SK-N-SH treated with all-trans-retinoic acid at 6 μM for 48 hours (cell line): Measurements from ENCODE around the gene INPP4B.

ENCODE experiments used
- ATAC-seq: fragments of 200-7000 bp; cut with Tn5 transposase; 3 replicates; pipeline ENCODE4 v1.9.1; 2020; ENCODE audit warnings: mild to moderate bottlenecking, moderate library complexity
- ARNTL ChIP-seq: fragments of 450-650 bp; formaldehyde crosslinking; IDR thresholded peaks from 2 replicates; pipeline ENCODE4 v1.5.0; 2020; ENCODE audit warnings: low read depth, mild to moderate bottlenecking, moderate library complexity, borderline replicate concordance
- BACH2 ChIP-seq: fragments of 250-450 bp; sonication (Bioruptor Pico); IDR thresholded peaks from 2 replicates; pipeline ENCODE4 v1.9.0; 2021; ENCODE audit warnings: mild to moderate bottlenecking, borderline replicate concordance
- CSDC2 ChIP-seq: fragments of 250-450 bp; sonication (Bioruptor Pico); IDR thresholded peaks from 2 replicates; pipeline ENCODE4 v1.5.0; 2020; ENCODE audit warnings: mild to moderate bottlenecking, moderate library complexity
- ESRRG ChIP-seq: fragments of 250-450 bp; sonication (Bioruptor Pico); IDR thresholded peaks from 2 replicates; pipeline ENCODE4 v1.6.1; 2021; ENCODE audit warnings: mild to moderate bottlenecking
- GLIS3 ChIP-seq: fragments of 250-450 bp; sonication (Bioruptor Pico); IDR thresholded peaks from 2 replicates; pipeline ENCODE4 v1.5.0; 2020; ENCODE audit warnings: mild to moderate bottlenecking, moderate library complexity
- ISL1 ChIP-seq: fragments of 250-450 bp; sonication (Bioruptor Pico); IDR thresholded peaks from 2 replicates; pipeline ENCODE4 v2.1.2; 2022; ENCODE audit warnings: mild to moderate bottlenecking, moderate library complexity
- OSR1 ChIP-seq: fragments of 250-450 bp; sonication (Bioruptor Pico); IDR thresholded peaks from 2 replicates; pipeline ENCODE4 v1.8.0; 2022; ENCODE audit warnings: moderate library complexity, mild to moderate bottlenecking, inconsistent platforms
- PPARA ChIP-seq: fragments of 250-450 bp; sonication (Bioruptor Pico); IDR thresholded peaks from 2 replicates; pipeline ENCODE4 v1.5.0; 2020; ENCODE audit warnings: mild to moderate bottlenecking, borderline replicate concordance
- RARB ChIP-seq: fragments of 250-450 bp; sonication (Bioruptor Pico); IDR thresholded peaks from 2 replicates; pipeline ENCODE4 v1.8.0; 2021; ENCODE audit warnings: mild to moderate bottlenecking, moderate library complexity
- SNAI2 ChIP-seq: fragments of 250-450 bp; sonication (Bioruptor Pico); IDR thresholded peaks from 2 replicates; pipeline ENCODE4 v1.5.0; 2020; ENCODE audit warnings: mild to moderate bottlenecking, moderate library complexity
- TCF4 ChIP-seq: fragments of 250-450 bp; sonication (Bioruptor Pico); IDR thresholded peaks from 2 replicates; pipeline ENCODE4 v1.8.0; 2021; ENCODE audit warnings: mild to moderate bottlenecking, moderate library complexity, borderline replicate concordance
- TOX ChIP-seq: fragments of 250-450 bp; sonication (Bioruptor Pico); IDR thresholded peaks from 2 replicates; pipeline ENCODE4 v1.8.0; 2021; ENCODE audit warnings: mild to moderate bottlenecking, moderate library complexity, borderline replicate concordance
- ZC3H10 ChIP-seq: fragments of 250-450 bp; sonication (Bioruptor Pico); IDR thresholded peaks from 2 replicates; pipeline ENCODE4 v1.5.1; 2021; ENCODE audit warnings: mild to moderate bottlenecking, moderate library complexity
- ZFP3 ChIP-seq: fragments of 250-450 bp; sonication (Bioruptor Pico); IDR thresholded peaks from 2 replicates; pipeline ENCODE4 v1.5.0; 2020; ENCODE audit warnings: mild to moderate bottlenecking, moderate library complexity
- ZFP30 ChIP-seq: fragments of 450-650 bp; formaldehyde crosslinking; IDR thresholded peaks from 2 replicates; pipeline ENCODE4 v1.5.0; 2022; ENCODE audit warnings: mild to moderate bottlenecking, moderate library complexity
- ZNF565 ChIP-seq: fragments of 450-650 bp; formaldehyde crosslinking; conservative IDR thresholded peaks from 2 replicates; pipeline ENCODE4 v1.5.0; 2020; ENCODE audit warnings: low read depth, mild to moderate bottlenecking, moderate library complexity
- ZNF70 ChIP-seq: fragments of 450-650 bp; formaldehyde crosslinking; IDR thresholded peaks from 2 replicates; pipeline ENCODE4 v1.5.0; 2020; ENCODE audit warnings: mild to moderate bottlenecking, moderate library complexity
- ZNF8 ChIP-seq: fragments of 450-650 bp; formaldehyde crosslinking; IDR thresholded peaks from 2 replicates; pipeline ENCODE4 v1.5.0; 2020; ENCODE audit warnings: mild to moderate bottlenecking, moderate library complexity
- TF ChIP-seq, protein P1 (sequence below): fragments of 250-450 bp; sonication (Bioruptor Pico); IDR thresholded peaks from 2 replicates; pipeline ENCODE4 v1.8.0; 2020; ENCODE audit warnings: mild to moderate bottlenecking, moderate library complexity, borderline replicate concordance
- TF ChIP-seq, protein P2 (sequence below): fragments of 250-450 bp; sonication (Bioruptor Pico); IDR thresholded peaks from 2 replicates; pipeline ENCODE4 v1.5.0; 2020; ENCODE audit warnings: mild to moderate bottlenecking, moderate library complexity
- TF ChIP-seq, protein P3 (sequence below): fragments of 250-450 bp; sonication (Bioruptor Pico); IDR thresholded peaks from 2 replicates; pipeline ENCODE4 v1.8.0; 2021; ENCODE audit warnings: low read depth, mild to moderate bottlenecking, moderate library complexity, borderline replicate concordance
- TF ChIP-seq, protein P4 (sequence below): fragments of 250-450 bp; sonication (Bioruptor Pico); IDR thresholded peaks from 2 replicates; pipeline ENCODE4 v1.5.1; 2020; ENCODE audit warnings: low read depth, mild to moderate bottlenecking, moderate library complexity
- TF ChIP-seq, protein P5 (sequence below): fragments of 250-450 bp; sonication (Bioruptor Pico); IDR thresholded peaks from 2 replicates; pipeline ENCODE4 v1.5.1; 2021; ENCODE audit warnings: mild to moderate bottlenecking, moderate library complexity

INPP4B gene

DNA sequence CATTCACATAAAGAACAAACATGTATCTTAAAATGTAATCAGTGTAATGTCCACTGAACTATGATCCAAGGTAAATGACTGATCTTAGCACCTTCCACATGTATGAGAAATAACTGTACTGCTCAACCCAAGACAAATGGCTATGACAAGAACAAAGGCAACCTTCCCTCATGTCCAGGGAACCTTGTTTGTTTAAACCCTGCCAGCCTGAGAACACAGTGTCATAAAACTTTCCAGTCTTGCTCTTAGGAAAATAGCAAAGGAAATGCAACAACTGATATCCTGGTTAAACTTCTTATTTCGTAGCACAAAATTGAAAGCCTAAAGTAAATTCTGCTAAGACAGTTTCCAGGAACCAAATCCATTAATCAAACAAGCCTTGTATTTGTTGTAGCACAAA is 715.4 kb downstream of the INPP4B start:
- no peak for TF ChIP-seq ZC3H10
- TF ChIP-seq OSR1, result no peak
- TF ChIP-seq, protein P1, sequence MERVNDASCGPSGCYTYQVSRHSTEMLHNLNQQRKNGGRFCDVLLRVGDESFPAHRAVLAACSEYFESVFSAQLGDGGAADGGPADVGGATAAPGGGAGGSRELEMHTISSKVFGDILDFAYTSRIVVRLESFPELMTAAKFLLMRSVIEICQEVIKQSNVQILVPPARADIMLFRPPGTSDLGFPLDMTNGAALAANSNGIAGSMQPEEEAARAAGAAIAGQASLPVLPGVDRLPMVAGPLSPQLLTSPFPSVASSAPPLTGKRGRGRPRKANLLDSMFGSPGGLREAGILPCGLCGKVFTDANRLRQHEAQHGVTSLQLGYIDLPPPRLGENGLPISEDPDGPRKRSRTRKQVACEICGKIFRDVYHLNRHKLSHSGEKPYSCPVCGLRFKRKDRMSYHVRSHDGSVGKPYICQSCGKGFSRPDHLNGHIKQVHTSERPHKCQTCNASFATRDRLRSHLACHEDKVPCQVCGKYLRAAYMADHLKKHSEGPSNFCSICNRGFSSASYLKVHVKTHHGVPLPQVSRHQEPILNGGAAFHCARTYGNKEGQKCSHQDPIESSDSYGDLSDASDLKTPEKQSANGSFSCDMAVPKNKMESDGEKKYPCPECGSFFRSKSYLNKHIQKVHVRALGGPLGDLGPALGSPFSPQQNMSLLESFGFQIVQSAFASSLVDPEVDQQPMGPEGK, result no peak
- no peak for TF ChIP-seq ESRRG (CRISPR knock-in tag)
- TF ChIP-seq, protein P2, sequence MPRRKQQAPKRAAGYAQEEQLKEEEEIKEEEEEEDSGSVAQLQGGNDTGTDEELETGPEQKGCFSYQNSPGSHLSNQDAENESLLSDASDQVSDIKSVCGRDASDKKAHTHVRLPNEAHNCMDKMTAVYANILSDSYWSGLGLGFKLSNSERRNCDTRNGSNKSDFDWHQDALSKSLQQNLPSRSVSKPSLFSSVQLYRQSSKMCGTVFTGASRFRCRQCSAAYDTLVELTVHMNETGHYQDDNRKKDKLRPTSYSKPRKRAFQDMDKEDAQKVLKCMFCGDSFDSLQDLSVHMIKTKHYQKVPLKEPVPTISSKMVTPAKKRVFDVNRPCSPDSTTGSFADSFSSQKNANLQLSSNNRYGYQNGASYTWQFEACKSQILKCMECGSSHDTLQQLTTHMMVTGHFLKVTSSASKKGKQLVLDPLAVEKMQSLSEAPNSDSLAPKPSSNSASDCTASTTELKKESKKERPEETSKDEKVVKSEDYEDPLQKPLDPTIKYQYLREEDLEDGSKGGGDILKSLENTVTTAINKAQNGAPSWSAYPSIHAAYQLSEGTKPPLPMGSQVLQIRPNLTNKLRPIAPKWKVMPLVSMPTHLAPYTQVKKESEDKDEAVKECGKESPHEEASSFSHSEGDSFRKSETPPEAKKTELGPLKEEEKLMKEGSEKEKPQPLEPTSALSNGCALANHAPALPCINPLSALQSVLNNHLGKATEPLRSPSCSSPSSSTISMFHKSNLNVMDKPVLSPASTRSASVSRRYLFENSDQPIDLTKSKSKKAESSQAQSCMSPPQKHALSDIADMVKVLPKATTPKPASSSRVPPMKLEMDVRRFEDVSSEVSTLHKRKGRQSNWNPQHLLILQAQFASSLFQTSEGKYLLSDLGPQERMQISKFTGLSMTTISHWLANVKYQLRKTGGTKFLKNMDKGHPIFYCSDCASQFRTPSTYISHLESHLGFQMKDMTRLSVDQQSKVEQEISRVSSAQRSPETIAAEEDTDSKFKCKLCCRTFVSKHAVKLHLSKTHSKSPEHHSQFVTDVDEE (CRISPR knock-in tag), result no peak
- TF ChIP-seq, protein P3, sequence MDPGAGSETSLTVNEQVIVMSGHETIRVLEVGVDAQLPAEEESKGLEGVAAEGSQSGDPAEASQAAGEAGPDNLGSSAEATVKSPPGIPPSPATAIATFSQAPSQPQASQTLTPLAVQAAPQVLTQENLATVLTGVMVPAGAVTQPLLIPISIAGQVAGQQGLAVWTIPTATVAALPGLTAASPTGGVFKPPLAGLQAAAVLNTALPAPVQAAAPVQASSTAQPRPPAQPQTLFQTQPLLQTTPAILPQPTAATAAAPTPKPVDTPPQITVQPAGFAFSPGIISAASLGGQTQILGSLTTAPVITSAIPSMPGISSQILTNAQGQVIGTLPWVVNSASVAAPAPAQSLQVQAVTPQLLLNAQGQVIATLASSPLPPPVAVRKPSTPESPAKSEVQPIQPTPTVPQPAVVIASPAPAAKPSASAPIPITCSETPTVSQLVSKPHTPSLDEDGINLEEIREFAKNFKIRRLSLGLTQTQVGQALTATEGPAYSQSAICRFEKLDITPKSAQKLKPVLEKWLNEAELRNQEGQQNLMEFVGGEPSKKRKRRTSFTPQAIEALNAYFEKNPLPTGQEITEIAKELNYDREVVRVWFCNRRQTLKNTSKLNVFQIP (CRISPR knock-in tag), result no peak
- TF ChIP-seq ISL1 (CRISPR knock-in tag), result no peak
- no peak for TF ChIP-seq TCF4 (CRISPR knock-in tag)
- TF ChIP-seq ARNTL, result no peak
- TF ChIP-seq CSDC2, result no peak
- no peak for TF ChIP-seq RARB (CRISPR knock-in tag)
- no peak for TF ChIP-seq ZFP3 (CRISPR knock-in tag)
- TF ChIP-seq, protein P4, sequence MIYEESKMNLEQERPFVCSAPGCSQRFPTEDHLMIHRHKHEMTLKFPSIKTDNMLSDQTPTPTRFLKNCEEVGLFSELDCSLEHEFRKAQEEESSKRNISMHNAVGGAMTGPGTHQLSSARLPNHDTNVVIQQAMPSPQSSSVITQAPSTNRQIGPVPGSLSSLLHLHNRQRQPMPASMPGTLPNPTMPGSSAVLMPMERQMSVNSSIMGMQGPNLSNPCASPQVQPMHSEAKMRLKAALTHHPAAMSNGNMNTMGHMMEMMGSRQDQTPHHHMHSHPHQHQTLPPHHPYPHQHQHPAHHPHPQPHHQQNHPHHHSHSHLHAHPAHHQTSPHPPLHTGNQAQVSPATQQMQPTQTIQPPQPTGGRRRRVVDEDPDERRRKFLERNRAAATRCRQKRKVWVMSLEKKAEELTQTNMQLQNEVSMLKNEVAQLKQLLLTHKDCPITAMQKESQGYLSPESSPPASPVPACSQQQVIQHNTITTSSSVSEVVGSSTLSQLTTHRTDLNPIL, result no peak
- TF ChIP-seq ZFP30, result no peak
- no peak for TF ChIP-seq ZNF70
- TF ChIP-seq, protein P5, sequence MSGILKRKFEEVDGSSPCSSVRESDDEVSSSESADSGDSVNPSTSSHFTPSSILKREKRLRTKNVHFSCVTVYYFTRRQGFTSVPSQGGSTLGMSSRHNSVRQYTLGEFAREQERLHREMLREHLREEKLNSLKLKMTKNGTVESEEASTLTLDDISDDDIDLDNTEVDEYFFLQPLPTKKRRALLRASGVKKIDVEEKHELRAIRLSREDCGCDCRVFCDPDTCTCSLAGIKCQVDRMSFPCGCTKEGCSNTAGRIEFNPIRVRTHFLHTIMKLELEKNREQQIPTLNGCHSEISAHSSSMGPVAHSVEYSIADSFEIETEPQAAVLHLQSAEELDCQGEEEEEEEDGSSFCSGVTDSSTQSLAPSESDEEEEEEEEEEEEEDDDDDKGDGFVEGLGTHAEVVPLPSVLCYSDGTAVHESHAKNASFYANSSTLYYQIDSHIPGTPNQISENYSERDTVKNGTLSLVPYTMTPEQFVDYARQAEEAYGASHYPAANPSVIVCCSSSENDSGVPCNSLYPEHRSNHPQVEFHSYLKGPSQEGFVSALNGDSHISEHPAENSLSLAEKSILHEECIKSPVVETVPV (CRISPR knock-in tag), result no peak
- TF ChIP-seq PPARA (CRISPR knock-in tag), result no peak
- TF ChIP-seq BACH2 (CRISPR knock-in tag), result no peak
- ATAC-seq, result no peak

DNA sequence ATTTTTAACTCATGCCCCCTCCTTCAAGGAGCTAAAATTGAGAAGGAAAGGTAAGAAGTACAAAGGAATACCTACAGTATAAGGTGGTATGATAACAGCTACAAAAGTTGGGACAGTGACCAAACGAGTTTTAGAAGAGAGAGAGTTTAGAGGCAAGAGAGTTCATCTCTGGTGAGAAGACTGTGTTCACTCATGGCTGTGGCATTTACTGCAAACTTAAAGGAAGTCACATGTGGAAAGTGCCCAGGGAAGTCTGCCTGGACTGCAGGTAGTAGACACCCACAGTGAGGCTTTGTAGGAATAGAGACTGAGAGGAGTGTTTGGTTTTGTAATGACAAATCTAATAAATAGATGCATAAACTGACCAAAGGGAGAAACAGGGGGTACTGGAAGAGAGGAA is 716.2 kb downstream of the INPP4B start:
- TF ChIP-seq BACH2 (CRISPR knock-in tag) (no peak), ZNF565 (no peak), SNAI2 (CRISPR knock-in tag) (no peak), ZNF70 (no peak), RARB (CRISPR knock-in tag) (no peak), ARNTL (no peak), GLIS3 (CRISPR knock-in tag) (no peak), CSDC2 (no peak), OSR1 (no peak), ZFP30 (no peak), ZNF8 (CRISPR knock-in tag) (no peak), ESRRG (CRISPR knock-in tag) (no peak), ZC3H10 (no peak), TOX (CRISPR knock-in tag) (no peak)
- TF ChIP-seq, protein P3 (CRISPR knock-in tag), result no peak
- TF ChIP-seq, protein P2 (CRISPR knock-in tag), result no peak
- TF ChIP-seq, protein P4, result no peak
- TF ChIP-seq, protein P5 (CRISPR knock-in tag), result no peak
- no peak for ATAC-seq
